Tibial nerve (tissue), 4 donors: ENCODE data around the gene HRAS. TPM values are rescaled to one million over a fixed set of nuclear protein-coding genes. Genes with fewer than 3 reads are reported as not detected.

Experiments used
- DNase-seq, 2 donors: peaks; one replicate each; pipeline ENCODE4 v3.0.0-alpha.2; 2019; ENCODE audit warnings: low spot score in 2 of 2
- H3K27ac ChIP-seq, 4 donors: fragments of 200-600 bp; sonication (generic) in 3 of 4; one replicate each; pipeline ENCODE4 v1.5.1; 2017 to 2019; ENCODE audit warnings: mild to moderate bottlenecking in 1 of 4
- H3K27me3 ChIP-seq, 2 donors: fragments of 200-600 bp; sonication (generic) in 1 of 2; one replicate each; pipeline versions ENCODE4 v1.5.1 to v1.6.0; 2017 to 2019
- H3K36me3 ChIP-seq, 3 donors: fragments of 200-600 bp; sonication (generic); one replicate each; pipeline ENCODE4 v1.5.1; 2018 to 2019
- H3K4me1 ChIP-seq, 4 donors: fragments of 200-600 bp; sonication (generic) in 3 of 4; one replicate each; pipeline ENCODE4 v1.5.1; 2017 to 2019
- H3K4me3 ChIP-seq, 4 donors: fragments of 200-600 bp; sonication (generic) in 3 of 4; one replicate each; pipeline ENCODE4 v1.5.1; 2017 to 2019; ENCODE audit warnings: mild to moderate bottlenecking in 1 of 4, moderate library complexity in 1 of 4
- H3K9me3 ChIP-seq, 4 donors: fragments of 200-600 bp; sonication (generic) in 3 of 4; one replicate each; pipeline ENCODE4 v1.5.1; 2017 to 2019
- EP300 ChIP-seq, 2 donors: sonication (generic); formaldehyde crosslinking; IDR thresholded peaks; one replicate each; pipeline ENCODE4 v1.6.1; 2017; ENCODE audit warnings: antibody characterized with exemption in 2 of 2, mild to moderate bottlenecking in 1 of 2
- POLR2A ChIP-seq, 2 donors: fragments of 450-650 bp; IDR thresholded peaks; one replicate each; pipeline ENCODE4 v1.6.1; 2017; ENCODE audit warnings: antibody characterized with exemption in 2 of 2, mild to moderate bottlenecking in 2 of 2, moderate library complexity in 2 of 2
- WGBS, 2 donors: methylation state at CpG; one replicate each; pipeline ENCODE4 v1.1.5; 2018; 5-methylcytosine and 5-hydroxymethylcytosine counted together
- total RNA-seq, 4 donors: library from RNA; depleted of rRNA; stranded (reverse); fragments of >200 nt; gene quantifications; one replicate each; pipeline ENCODE4 v1.1.0, GENCODE V29; 2016
- TF ChIP-seq, protein P1 (sequence below), 5 experiments: fragments of 200-600 bp in 3 of 5; fragments of 450-650 bp in 2 of 5; sonication (generic) in 3 of 5; IDR thresholded peaks; one replicate each; pipeline ENCODE4 v1.5.1; 2016 to 2019; ENCODE audit warnings: antibody characterized with exemption in 5 of 5, mild to moderate bottlenecking in 3 of 5, moderate library complexity in 2 of 5

HRAS gene
- total RNA-seq, 4 donors from 2014 or later: 64.3 to 71.1 (median 68.1) TPM

DNA sequence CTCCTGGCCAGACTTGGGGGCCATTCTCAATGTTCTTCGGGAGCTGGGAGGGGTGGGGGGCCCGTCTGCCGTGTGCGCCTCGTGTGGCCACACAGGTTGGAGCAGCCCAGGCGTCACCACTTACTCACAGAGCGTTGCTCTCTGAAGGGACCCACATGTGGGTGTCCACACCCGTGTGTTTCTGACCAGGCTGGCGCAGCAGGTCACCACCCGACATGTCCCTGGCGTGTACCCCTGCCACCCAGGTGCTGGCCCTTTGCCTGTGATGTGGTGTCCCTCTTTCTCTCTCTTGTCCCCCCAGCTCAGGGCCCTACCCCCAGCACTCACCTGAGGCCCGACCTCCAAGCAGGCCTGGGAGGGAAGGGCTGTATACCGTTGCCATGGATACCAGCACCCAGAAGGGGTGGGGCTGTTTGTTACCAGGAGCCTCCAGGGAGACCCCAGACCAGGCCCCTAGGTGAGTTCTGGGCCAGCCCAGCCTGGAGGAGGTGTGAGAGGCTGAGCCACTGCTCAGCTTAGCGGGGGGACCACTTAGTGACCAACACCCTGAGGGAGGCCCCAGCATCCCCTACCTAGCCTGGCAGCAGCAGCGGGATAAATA, 23.7 kb upstream of the HRAS start:
- Histone ChIP-seq H3K36me3 (no peaks in the 10 kb centered on the region), H3K9me3 (no peaks in the 10 kb centered on the region), H3K4me1 (peaks cover 0 to 46% (median 20%) of the 10 kb centered on the region in 4 donors), H3K4me3 (no peak overlapping the region), H3K27ac (peak overlapping the region in 1 of 4 donors; percentile 34), H3K27me3 (peaks cover 0 to 62% of the 10 kb centered on the region in 2 donors)
- TF ChIP-seq, protein P1, sequence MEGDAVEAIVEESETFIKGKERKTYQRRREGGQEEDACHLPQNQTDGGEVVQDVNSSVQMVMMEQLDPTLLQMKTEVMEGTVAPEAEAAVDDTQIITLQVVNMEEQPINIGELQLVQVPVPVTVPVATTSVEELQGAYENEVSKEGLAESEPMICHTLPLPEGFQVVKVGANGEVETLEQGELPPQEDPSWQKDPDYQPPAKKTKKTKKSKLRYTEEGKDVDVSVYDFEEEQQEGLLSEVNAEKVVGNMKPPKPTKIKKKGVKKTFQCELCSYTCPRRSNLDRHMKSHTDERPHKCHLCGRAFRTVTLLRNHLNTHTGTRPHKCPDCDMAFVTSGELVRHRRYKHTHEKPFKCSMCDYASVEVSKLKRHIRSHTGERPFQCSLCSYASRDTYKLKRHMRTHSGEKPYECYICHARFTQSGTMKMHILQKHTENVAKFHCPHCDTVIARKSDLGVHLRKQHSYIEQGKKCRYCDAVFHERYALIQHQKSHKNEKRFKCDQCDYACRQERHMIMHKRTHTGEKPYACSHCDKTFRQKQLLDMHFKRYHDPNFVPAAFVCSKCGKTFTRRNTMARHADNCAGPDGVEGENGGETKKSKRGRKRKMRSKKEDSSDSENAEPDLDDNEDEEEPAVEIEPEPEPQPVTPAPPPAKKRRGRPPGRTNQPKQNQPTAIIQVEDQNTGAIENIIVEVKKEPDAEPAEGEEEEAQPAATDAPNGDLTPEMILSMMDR (IDR thresholded peaks at IDR 0.05): no peak
- no peak for DNase-seq
- WGBS, 2 donors: 79 to 91% methylated on average over 12 to 15 of the region's 15 CpGs

DNA sequence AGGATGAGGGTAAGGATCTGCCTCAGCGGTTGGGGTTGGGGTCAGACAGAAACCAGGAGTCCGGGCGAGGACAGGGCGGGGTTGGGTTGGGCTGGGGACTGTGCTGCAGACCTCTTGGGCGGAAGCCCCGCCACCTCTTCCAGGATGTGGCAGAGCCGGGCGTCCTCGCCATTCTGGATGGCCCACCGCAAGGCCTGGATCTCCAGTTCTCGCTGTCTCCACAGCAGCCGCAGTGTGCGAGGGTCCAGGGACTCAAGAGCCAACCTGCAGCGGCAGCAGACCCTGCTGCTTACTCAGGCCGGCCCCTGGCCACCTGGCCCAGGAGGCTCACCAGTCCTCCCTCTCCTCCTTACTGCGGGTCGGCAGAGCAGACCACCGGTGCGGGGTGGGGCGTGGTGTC, 23.1 kb upstream of the HRAS start:
- no peaks in the 10 kb centered on the region for H3K36me3 ChIP-seq
- DNase-seq: no peak
- WGBS, 2 donors: 86 to 87% methylated on average over 15 to 20 of the region's 20 CpGs
- no peak overlapping the region for H3K27ac ChIP-seq
- no peaks in the 10 kb centered on the region for H3K9me3 ChIP-seq
- H3K4me3 ChIP-seq: no peak overlapping the region
- H3K4me1 ChIP-seq: peaks cover 0 to 46% (median 20%) of the 10 kb centered on the region in 4 donors
- TF ChIP-seq POLR2A (IDR thresholded peaks at IDR 0.05) (no peak), EP300 (IDR thresholded peaks at IDR 0.05) (no peak)
- TF ChIP-seq, protein P1 (IDR thresholded peaks at IDR 0.05): no peak
- H3K27me3 ChIP-seq: peaks cover 0 to 68% of the 10 kb centered on the region in 2 donors

DNA sequence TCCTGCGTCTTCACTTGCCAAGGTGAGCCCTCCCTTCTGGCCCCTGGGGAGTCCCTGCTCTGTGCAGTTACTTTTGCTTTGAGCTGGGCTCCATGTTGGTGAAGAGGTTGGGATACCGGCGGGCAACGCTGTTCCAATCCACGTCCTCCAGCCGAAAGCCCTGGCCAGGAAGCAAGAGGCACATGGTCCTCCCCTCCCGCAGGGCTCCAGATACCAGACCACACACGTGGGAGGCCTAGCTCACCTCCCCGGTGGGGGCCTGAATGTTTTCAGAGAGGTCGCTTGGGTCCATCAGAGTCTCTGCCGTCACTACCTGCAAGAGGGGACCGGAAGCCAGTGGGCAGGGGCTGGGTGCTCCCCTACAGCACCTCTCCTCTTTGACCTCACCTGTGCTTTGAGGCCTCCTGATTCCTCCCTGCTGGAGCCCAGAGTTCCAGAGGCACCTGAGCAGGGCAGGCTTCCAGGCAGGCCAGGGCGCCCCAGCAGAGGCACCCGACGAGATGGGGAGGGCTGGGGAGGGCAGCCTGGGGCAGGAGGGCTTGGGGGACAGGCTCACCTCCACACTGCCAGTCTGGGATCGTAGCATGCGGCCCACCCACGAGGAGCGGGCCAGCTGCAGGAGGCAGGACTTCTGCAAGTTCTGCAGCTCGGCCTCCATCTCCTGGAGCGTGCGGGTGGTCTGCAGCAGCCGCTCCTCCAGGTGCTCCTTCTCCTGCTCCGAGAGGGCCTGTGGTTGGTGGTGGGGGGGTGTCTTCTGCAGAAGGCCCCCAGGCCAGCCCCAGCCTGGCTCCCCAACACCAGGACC, 22.2 kb upstream of the HRAS start:
- Histone ChIP-seq H3K36me3 (no peaks in the 10 kb centered on the region), H3K4me1 (peaks cover 0 to 46% (median 20%) of the 10 kb centered on the region in 4 donors), H3K27ac (no peak overlapping the region), H3K27me3 (peaks cover 0 to 78% of the 10 kb centered on the region in 2 donors), H3K4me3 (no peak overlapping the region), H3K9me3 (no peaks in the 10 kb centered on the region)
- 77 to 93% methylated on average over 11 to 16 of the region's 24 CpGs for WGBS, 2 donors
- TF ChIP-seq POLR2A (IDR thresholded peaks at IDR 0.05): no peak
- no peak for TF ChIP-seq EP300 (IDR thresholded peaks at IDR 0.05)
- TF ChIP-seq, protein P1 (IDR thresholded peaks at IDR 0.05): no peak
- DNase-seq: no peak

DNA sequence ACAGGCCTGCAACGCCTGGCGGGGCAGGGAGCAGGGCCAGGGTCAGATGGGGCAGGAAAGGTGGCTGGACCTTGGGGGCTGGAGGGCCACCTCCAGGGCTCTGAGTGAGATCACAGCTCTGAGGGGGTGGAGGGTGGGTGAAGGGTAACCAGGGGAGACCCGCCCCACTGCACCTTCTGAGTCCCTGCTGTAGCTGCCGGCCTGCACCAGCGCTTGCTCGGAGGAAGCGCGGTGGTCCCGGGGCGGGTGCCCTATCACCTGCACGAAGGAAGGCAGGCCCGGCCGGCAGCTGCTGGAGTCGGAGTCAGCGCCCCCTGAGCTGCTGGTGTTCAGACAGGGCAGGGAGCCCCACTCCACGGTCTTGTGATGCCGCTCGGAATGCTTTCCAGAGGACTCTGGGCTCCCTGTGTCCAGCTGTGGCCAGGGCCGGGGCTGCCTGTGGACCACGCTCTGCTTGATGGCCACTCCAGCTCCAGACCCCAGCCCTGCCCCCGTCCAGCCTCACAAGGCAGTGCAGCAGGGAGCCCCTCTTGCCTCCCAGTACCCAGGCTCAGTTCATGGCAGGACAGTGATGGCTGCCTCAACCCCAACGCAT, 21.4 kb upstream of the HRAS start:
- Histone ChIP-seq H3K9me3 (no peaks in the 10 kb centered on the region), H3K4me1 (peaks cover 0 to 40% (median 19%) of the 10 kb centered on the region in 4 donors), H3K4me3 (no peak overlapping the region), H3K27ac (no peak overlapping the region), H3K36me3 (no peaks in the 10 kb centered on the region), H3K27me3 (peaks cover 0 to 85% of the 10 kb centered on the region in 2 donors)
- WGBS, 2 donors: 62 to 69% methylated on average over 16 to 22 of the region's 22 CpGs
- TF ChIP-seq, protein P1 (IDR thresholded peaks at IDR 0.05): no peak
- no peak for DNase-seq
